Measurements from ENCODE around the gene ELAPOR1.

Gene ELAPOR1, protein sequence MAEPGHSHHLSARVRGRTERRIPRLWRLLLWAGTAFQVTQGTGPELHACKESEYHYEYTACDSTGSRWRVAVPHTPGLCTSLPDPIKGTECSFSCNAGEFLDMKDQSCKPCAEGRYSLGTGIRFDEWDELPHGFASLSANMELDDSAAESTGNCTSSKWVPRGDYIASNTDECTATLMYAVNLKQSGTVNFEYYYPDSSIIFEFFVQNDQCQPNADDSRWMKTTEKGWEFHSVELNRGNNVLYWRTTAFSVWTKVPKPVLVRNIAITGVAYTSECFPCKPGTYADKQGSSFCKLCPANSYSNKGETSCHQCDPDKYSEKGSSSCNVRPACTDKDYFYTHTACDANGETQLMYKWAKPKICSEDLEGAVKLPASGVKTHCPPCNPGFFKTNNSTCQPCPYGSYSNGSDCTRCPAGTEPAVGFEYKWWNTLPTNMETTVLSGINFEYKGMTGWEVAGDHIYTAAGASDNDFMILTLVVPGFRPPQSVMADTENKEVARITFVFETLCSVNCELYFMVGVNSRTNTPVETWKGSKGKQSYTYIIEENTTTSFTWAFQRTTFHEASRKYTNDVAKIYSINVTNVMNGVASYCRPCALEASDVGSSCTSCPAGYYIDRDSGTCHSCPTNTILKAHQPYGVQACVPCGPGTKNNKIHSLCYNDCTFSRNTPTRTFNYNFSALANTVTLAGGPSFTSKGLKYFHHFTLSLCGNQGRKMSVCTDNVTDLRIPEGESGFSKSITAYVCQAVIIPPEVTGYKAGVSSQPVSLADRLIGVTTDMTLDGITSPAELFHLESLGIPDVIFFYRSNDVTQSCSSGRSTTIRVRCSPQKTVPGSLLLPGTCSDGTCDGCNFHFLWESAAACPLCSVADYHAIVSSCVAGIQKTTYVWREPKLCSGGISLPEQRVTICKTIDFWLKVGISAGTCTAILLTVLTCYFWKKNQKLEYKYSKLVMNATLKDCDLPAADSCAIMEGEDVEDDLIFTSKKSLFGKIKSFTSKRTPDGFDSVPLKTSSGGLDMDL

DNA sequence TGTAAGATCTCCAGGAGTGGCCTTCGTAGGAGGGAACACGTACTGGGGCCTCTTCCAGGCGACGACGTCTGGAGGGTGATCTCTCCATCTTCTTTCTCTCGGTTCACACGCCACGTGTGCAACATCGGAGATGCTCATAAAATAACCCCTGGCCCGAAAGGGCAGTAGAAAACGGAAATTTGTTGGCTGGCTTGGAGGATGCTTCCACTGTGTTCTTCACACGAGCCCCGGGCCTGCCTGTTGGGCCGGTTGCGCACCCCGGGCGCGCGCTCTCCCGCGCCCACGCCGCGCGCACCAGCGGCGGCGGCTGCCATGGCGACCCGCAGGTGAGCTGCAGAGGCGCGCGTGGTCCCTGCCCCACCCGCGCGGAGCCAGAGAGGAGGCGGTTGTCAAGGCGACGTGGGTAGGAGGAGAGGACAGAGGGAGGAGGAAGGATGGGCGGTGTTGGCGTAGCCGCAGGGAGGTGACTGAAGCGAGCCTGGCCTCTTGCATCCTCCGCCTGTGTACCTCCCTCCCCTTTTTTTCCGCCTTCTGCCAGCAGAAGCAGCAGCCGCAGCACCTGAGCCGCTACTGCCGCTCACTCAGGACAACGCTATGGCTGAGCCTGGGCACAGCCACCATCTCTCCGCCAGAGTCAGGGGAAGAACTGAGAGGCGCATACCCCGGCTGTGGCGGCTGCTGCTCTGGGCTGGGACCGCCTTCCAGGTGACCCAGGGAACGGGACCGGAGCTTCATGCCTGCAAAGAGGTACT is at the start of gene ELAPOR1:
Gene ELAPOR1, plus strand, starts transcription at position 526 of the 752 bp plus-strand sequence. Its CDS starts 69 bp downstream, at position 595.
- no peaks in the 10 kb centered on the region for H3K36me3 Mint-ChIP-seq
- peaks cover 31% of the 10 kb centered on the region for H3K4me1 Mint-ChIP-seq
- H3K27me3 Mint-ChIP-seq: peaks cover 10% of the 10 kb centered on the region
- ATAC-seq: peak; percentile 90
- H3K4me3 Mint-ChIP-seq: peak within 1 kb of the TSS; percentile 82
- peak within 1 kb of the TSS; percentile 33 for H3K27ac Mint-ChIP-seq
- no peaks in the 10 kb centered on the region for H3K9me3 Mint-ChIP-seq

DNA sequence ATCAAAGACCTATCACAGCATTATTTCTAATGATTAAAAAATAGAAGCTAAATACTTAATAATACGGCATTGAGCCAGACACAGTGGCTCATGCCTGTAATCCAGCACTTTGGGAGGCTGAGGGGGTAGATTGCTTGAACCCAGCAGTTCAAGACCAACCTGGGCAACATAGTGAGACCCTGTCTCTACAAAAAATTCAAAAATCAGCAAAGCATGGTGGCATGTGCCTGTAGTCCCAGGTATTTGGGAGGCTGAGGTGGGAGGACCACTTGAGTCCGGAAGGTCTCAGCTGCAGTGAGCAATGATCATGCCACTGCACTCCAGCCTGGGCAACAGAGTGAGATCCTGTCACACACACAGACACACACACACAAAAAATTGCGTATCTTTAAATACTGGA is 48.8 kb upstream of the ELAPOR1 start:
- Mint-ChIP-seq H3K4me1 (peaks cover under 1% of the 10 kb centered on the region), H3K4me3 (no peak overlapping the region), H3K27me3 (no peaks in the 10 kb centered on the region), H3K36me3 (peaks cover 23% of the 10 kb centered on the region), H3K27ac (no peak overlapping the region), H3K9me3 (no peaks in the 10 kb centered on the region)
- no peak for ATAC-seq

DNA sequence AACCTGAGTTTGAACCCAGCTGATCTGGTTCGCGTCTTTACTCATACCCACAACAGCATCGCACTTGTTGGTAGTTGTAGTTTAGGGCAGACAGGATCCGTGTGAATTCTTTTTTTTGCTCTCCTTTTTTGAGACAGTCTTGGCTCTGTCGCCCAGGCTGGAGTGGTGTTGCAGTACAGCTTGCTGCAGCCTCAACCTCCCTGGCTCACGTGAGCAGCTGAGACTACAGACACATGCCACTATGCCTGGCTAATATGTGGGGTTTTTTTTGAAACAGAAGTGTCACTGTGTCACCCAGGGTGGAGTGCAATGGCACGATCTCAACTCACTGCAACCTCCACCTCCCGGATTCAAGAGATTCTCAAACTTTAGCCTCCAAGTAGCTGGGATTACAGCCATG is 46.0 kb upstream of the ELAPOR1 start:
- Mint-ChIP-seq H3K4me1 (peaks cover 8% of the 10 kb centered on the region), H3K36me3 (peaks cover 34% of the 10 kb centered on the region), H3K27me3 (no peaks in the 10 kb centered on the region), H3K4me3 (no peak overlapping the region), H3K27ac (no peak overlapping the region), H3K9me3 (no peaks in the 10 kb centered on the region)
- no peak for ATAC-seq

DNA sequence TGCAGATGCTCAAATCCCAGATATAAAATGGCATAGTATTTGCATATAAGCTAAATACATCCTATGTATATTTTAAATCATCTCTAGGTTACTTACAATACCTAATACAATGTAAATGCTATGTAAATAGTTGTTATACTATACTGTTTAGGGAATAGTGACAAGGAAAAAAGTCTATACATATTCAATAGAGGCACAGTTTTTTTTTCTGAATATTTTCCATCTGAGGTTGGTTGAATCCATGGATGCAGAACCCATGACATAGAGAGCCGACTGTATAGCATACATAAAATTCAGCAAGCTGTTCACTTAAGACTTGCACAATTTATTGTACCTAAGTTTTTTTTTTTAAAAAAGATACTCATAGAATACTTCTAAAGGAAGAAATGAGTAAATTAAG is 44.6 kb upstream of the ELAPOR1 start:
- ATAC-seq: no peak
- Mint-ChIP-seq H3K36me3 (peaks cover 38% of the 10 kb centered on the region), H3K27ac (no peak overlapping the region), H3K4me3 (no peak overlapping the region), H3K4me1 (peaks cover 11% of the 10 kb centered on the region), H3K9me3 (no peaks in the 10 kb centered on the region), H3K27me3 (no peaks in the 10 kb centered on the region)

DNA sequence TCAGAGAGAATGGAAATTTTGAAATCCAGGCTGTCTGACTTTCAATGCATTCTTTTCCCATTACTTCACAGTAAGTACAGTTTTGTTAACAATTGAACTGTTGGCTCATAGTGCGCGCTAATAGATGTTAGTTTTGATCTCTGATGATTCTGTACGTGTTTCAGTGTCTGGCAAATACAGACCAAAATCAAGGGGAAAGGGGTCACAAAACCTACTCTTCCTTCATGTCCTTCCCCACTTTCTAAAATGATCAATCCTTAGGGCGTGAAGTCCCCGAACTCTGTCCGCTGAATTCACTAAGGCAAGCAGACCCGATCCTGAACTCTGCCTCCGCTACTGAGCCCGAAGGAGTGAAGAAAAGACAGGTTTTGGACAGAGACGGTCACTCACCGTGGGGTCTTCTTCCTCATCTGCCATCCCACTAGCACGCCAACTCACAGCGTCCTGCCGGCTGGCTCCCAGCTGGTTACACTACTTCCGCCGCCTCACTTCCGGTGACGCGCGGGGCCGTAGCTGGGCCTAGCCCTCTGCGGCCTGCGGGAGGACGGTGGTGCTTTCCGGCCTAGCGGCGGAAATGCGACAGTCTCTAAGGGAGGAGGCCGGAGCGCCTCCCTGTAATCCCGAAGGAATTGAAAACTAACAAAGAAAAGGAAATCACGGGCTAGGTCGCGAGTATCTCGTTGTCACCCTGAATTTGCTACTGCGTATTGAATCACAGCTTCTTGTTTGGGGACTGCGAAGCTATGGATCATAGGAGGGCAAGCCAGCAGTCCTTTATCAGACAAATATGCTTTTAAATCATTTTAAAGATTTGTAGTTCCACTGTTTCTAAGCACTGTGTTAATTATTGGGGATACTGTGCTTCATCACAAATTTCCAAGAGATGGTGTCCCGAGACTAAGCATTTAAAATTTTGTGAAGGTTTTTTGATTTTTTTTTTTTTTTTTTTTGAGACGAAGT is 38.1 kb upstream of the ELAPOR1 start, which contains the start of gene TAF13:
Gene TAF13, minus strand, starts transcription at position 473 of the 960 bp plus-strand sequence. Its CDS starts 56 bp downstream, at position 417.
- H3K27me3 Mint-ChIP-seq: no peaks in the 10 kb centered on the region
- ATAC-seq: peak; percentile 100
- H3K4me3 Mint-ChIP-seq: peak within 1 kb of the TSS; percentile 98
- H3K9me3 Mint-ChIP-seq: no peaks in the 10 kb centered on the region
- peak within 1 kb of the TSS; percentile 97 for H3K27ac Mint-ChIP-seq
- peaks cover 10% of the 10 kb centered on the region for H3K36me3 Mint-ChIP-seq
- H3K4me1 Mint-ChIP-seq: peaks cover 21% of the 10 kb centered on the region

DNA sequence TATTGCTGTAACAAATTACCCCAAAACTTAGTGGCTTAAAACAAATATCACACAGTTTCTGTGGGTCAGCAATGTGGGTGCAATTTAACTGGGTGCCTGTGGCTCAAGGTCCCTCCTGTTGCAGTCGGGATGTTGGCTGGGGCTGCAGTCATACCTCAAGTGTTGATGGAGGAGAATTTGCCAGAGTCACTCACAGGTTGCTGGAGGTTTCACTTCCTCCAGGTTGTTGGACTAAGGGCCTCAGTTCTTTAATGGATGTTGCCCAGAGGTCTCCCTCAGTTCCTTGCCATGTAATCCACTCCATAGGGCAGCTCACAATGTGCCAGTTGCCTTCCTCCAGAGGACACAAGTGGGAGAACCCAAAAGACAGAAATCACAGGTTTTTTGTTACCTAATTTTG is 35.6 kb upstream of the ELAPOR1 start:
- ATAC-seq: peak; percentile 34
- H3K4me3 Mint-ChIP-seq: no peak overlapping the region
- no peaks in the 10 kb centered on the region for H3K9me3 Mint-ChIP-seq
- H3K4me1 Mint-ChIP-seq: peaks cover 20% of the 10 kb centered on the region
- H3K36me3 Mint-ChIP-seq: no peaks in the 10 kb centered on the region
- H3K27ac Mint-ChIP-seq: no peak overlapping the region
- no peaks in the 10 kb centered on the region for H3K27me3 Mint-ChIP-seq

DNA sequence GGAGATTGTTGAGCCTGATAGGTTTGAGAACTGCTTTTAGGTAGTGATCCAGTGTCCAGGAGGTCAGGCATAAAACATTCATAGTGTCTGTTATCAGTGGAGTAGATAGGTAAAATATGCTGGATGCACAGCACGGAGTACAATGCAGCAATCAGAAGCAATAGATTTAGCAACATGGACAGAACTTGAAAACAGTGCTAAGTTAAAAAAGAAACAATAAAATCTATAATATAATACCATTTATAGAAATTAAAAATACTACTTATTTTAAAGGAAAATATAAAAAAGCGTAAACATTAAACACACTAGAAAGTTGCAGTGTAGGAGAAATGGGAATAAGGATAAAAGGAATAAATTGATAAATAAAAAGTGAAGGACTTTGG is 34.7 kb upstream of the ELAPOR1 start:
- H3K27me3 Mint-ChIP-seq: no peaks in the 10 kb centered on the region

DNA sequence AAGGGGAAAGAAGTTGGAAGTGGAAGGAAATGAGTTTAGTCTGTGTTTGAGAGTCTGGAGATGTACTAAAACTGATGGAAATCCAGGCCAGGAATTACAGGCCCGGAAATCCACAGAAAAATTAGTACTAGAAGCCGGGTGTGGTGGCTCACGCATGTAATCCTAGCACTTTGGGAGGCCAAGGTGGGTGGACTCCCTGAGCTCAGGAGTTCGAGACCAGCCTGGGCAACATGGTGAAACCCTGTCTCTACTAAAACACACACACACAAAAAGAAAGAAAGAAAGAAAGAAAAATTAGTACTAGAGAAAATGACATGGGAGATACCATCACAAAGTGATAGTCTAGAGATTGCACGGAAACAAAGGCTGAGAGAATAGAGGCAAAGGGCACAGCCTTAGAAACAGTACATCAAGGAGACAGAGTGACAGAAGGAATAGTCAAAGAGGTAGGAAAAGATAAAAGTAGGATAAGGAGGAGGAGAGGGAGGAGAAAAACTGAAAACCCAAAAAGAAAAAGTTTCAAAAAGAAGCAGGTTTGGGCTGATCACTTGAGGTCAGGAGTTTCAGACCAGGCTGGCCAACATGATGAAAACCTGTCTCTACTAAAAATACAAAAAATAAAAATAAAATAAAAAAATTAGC is 33.4 kb upstream of the ELAPOR1 start:
- H3K4me3 Mint-ChIP-seq: no peak overlapping the region
- ATAC-seq: no peak
- peaks cover 5% of the 10 kb centered on the region for H3K4me1 Mint-ChIP-seq

More for the DNA sequence above, 34.7 kb upstream of the ELAPOR1 start:
- ATAC-seq: no peak
- H3K36me3 Mint-ChIP-seq: no peaks in the 10 kb centered on the region
- H3K4me1 Mint-ChIP-seq: peaks cover 18% of the 10 kb centered on the region
- H3K9me3 Mint-ChIP-seq: no peaks in the 10 kb centered on the region
- H3K4me3 Mint-ChIP-seq: no peak overlapping the region
- H3K27ac Mint-ChIP-seq: no peak overlapping the region

DNA sequence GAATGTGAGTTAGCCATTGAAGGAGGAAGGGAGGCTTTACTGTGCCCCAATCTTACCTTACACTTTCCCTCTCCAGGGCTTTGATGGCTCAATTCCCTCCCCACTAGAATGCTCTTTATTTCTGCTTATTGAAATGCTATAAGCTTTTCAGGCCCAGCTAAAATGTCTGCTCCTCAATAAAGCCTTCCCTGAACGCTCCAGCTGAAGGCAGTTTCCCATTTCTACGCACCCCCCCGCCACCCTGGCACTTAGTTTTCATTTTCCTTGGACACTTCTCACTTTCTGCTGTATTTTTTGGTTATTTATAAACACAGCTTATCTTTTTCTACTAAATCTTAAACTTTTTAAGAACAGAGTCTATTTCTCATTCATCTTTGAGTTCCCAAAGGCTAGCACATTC is 30.4 kb upstream of the ELAPOR1 start:
- no peaks in the 10 kb centered on the region for H3K9me3 Mint-ChIP-seq
- no peak overlapping the region for H3K27ac Mint-ChIP-seq
- no peak overlapping the region for H3K4me3 Mint-ChIP-seq

More for the DNA sequence above, 33.4 kb upstream of the ELAPOR1 start:
- H3K27me3 Mint-ChIP-seq: no peaks in the 10 kb centered on the region
- no peaks in the 10 kb centered on the region for H3K9me3 Mint-ChIP-seq
- no peaks in the 10 kb centered on the region for H3K36me3 Mint-ChIP-seq
- no peak overlapping the region for H3K27ac Mint-ChIP-seq

DNA sequence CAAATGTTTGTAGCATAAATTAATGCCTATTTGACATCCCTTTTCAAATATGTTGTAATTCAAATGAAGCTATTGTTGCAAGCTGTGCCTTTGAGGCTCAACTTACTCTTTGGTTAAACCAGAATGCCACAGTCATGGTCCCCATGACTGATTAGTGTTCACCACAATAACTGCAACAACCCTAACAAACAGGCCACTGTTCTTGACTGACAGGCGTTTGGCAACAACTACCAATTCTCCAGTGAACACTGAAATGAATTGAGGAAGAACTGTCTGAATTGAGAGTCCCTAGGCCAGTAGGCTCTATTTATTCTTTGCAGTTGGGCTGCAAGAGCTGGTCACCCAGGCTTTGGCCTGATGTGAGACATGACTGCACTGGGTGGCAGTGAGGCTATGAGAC is 30.0 kb upstream of the ELAPOR1 start:
- Mint-ChIP-seq H3K4me1 (no peaks in the 10 kb centered on the region), H3K9me3 (no peaks in the 10 kb centered on the region), H3K4me3 (no peak overlapping the region), H3K27me3 (no peaks in the 10 kb centered on the region), H3K27ac (no peak overlapping the region), H3K36me3 (no peaks in the 10 kb centered on the region)
- no peak for ATAC-seq

More for the DNA sequence above, 30.4 kb upstream of the ELAPOR1 start:
- no peaks in the 10 kb centered on the region for H3K27me3 Mint-ChIP-seq
- H3K36me3 Mint-ChIP-seq: no peaks in the 10 kb centered on the region
- H3K4me1 Mint-ChIP-seq: no peaks in the 10 kb centered on the region
- no peak for ATAC-seq

DNA sequence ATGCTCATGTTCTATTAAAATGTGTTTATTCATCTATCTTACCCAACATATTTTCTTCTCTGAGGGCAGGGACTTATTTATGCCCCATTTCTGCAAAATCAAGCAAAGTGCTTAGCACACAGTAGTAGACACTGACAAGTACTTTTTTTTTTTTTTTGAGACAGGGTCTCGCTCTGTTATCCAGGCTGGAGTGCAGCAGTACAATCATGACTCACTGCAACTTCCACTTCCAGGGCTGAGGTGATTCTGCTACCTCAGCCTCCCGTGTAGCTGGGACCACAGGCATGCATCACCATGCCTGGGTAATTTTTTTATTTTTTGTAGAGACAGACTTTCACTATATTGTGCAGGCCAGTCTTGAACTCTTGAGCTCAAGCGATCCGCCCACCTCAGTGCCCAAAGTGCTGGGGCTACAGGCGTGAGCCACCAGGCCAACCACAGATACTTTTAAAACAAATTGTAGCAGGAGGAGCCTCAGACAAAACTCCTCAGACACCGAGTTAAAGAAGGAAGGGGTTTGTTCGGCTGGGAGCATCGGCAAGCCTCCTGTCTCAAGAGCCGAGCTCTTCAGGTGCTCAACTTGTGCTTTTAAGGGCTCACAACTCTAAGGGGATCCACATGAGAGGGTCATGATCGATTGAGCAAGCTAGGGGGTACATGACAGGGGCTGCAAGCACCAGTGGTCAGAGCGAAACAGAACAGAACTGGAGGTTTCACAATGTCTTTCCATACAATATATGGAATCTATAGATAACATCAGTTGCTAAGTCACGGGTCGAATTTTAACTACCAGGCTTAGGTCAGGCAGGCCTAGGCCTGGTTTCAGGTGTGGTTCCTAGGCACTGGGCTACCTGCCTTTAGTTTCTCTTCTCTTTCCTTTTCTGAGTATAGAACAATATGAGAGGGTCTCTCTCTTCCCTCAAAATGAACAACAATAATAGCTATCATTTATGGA is 29.1 kb upstream of the ELAPOR1 start:
- no peak for ATAC-seq
- H3K36me3 Mint-ChIP-seq: no peaks in the 10 kb centered on the region
- no peak overlapping the region for H3K4me3 Mint-ChIP-seq
- no peaks in the 10 kb centered on the region for H3K27me3 Mint-ChIP-seq
- H3K9me3 Mint-ChIP-seq: no peaks in the 10 kb centered on the region
- no peaks in the 10 kb centered on the region for H3K4me1 Mint-ChIP-seq
- no peak overlapping the region for H3K27ac Mint-ChIP-seq

DNA sequence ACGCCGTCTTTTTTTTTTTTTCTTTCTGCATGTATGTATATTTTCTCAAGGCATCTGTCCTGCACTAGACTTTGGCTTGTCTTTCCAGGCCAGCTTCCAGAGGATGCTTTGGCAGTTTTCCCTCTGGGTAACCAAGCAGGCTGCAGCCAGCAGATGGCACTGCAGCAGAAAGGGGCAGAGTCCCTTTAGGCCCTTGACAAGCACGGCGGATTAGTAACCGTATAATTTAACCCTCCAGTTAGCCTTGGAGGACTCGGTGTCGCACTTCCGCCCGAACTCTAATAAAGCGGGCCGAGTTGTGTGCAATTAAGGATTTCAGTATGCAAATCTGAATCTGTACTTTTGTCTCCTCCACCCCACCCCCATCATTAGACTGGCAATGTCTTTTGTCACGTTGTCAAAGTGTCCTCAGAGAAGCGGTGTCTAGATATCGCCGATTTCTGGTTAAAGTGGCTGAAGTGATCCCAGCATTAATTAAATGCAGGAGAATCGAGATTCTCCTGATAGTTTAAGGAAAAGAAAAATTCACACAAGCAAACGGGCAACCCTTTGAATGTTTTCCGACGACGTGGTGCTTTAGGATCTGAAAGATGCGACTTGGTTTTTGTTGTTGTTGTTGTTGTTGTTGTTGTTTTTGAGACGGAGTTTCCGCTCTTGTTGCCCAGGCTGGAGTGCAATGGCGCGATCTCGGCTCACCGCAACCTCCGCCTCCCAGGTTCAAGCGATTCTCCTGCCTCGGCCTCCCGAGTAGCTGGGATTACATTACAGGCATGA is 24.5 kb upstream of the ELAPOR1 start:
- Mint-ChIP-seq H3K9me3 (no peaks in the 10 kb centered on the region), H3K36me3 (no peaks in the 10 kb centered on the region), H3K27ac (peak overlapping the region; percentile 100), H3K4me1 (peaks cover 18% of the 10 kb centered on the region), H3K4me3 (peak overlapping the region; percentile 92), H3K27me3 (no peaks in the 10 kb centered on the region)
- peak; percentile 31 for ATAC-seq

Data from stimulated activated memory B cell treated with anti-CD40 and anti-IgM and Interleukin-4, amounts not matched to agents 10 μg/mL and 1 μg/mL and 100 μg/mL, for 72 hours (primary cell).